Ramos (cell line): ENCODE results near the gene MS4A10.

ENCODE experiments used
- in situ Hi-C: fragments of 300-500 bp; cut with MboI; formaldehyde crosslinking; loops from one replicate; pipeline ENCODE4 v1.14.3; 2022; ENCODE audit warnings: low sequenced_read_pairs; ENCODE audit not compliant: unreplicated experiment

Gene MS4A10

DNA sequence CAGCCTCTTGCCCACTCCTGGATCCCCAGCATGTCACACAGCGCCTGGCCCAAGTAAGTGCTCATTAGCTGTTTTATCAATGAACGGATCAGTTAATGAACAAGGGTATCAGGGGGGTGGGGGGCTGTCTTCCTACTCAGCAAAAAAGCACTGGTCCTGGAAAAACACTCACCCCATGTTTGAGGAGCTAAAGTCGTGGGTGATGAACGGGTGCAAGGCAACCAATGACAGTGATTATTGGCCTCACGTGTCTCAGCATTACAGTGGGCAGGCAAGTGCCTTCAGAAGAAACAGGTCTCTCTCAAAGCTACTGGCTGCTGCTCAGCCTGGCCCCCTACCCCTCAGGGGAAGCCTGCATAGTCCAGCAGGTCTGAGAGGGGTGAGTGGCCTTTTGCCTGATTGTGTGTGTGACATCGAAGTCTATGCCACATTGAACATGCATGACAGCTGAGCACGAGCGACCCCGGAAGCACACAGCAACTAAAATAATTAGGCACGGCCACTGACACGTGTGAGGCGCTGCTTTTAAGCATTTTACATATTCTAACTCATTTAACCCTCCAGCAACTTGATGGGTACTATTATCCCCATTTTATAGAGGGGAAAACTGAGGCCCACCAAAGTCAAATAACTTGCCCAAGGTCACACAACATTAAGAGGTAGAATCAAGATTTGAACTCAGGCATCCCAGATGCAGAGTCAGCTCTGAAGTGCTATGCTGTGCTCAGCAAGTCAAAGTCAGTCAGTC, 2.6 kb upstream of the MS4A10 start:
- in situ Hi-C loops = no loop called here

DNA sequence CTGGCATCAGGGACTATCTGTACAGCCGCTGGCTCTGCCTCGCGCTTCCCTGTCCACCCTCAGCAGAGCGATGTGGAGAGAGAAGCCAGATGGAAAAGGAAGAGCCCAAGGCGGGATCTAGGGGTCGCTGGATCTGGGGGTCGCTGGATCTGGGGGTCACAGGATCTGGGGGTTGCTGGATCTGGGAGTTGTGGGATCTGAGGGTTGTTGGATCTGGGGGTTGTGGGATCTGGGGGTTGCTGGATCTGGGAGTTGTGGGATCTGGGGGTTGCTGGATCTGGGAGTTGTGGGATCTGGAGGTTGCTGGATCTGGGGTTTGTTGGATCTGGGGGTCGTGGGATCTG, 2.0 kb upstream of the MS4A10 start:
- in situ Hi-C loops = no loop called here

DNA sequence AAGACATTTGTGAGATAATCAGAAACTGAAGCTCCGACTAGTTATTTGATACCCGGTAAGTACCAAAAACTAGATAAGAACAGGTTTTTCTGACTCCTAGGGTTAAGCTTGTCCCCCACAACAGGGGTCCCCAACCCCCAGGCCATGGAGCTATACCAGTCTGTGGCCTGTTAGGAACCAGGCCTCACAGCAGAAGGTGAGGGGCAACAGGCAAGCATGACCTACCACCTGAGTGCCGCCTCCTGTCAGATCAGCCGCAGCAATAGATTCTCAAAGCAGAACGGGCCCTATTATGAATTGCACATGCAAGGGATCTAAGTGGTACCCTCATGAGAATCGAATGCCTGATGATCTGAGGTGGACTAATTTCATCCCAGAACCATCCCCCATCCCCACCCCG, 1.2 kb upstream of the MS4A10 start:
- in situ Hi-C loops = no loop called here

DNA sequence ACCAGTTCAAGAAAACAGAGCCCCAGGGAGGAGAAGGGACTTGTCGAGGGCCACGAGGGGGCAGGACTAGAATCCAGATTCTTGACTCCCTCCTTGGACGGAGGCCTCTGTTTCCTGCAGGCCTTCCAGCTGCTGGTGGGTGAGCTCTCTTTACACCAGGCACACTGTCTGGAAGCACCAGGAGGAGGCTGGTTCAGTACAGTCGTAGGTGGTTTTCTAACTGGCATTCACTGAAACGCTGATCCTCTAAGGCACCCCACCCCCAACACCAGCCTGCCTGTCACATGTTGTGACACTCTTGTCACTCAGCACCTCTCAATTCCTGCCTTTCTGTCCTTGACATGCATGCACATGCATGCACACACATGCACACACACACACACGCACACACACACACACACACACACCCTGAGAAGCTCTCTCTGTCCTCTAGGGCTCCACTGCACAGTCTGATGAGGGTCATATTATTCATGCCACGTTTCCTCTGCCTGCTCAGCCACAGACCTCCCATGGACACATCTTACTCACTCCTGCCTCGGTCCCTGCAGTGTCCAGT, 751 bp downstream of the MS4A10 start:
- in situ Hi-C loops = no loop called here

DNA sequence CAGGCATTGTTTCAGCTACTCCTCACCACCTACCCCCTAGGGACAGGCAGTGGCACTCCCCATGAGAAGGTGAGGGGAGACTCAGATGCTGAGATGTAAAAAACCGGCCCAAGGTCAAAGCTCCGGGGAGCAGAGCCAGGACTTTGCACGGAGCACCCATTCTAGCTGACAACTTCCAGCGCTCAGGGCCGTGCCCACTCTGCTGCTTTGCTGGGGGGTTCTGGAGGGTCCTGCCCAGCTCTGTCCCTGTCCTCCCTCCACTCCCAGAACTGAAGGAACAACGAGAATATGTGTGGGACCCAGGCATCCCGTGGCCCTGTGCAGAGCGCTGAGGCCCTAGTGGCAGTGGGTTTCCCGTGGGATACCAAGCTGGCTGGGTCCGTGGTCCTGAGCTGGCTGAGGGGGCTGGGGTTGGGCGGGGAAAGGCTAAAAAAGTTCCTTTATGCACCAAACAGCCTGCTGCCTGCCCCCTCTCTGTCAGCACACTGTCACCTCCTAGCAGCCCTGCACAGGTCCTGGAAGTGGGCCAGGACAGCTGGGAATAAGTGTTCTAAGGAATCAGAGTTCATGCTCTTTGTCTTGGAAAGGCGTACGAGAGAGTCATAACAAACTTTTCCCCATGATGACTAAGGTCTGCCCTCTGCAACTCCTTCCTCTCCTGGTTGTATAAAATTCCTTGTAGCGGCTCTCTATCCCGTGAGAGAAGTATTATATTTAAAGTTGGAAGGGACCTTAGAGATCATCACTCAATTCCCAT, 1.9 kb downstream of the MS4A10 start:
- in situ Hi-C loops = no loop called here

DNA sequence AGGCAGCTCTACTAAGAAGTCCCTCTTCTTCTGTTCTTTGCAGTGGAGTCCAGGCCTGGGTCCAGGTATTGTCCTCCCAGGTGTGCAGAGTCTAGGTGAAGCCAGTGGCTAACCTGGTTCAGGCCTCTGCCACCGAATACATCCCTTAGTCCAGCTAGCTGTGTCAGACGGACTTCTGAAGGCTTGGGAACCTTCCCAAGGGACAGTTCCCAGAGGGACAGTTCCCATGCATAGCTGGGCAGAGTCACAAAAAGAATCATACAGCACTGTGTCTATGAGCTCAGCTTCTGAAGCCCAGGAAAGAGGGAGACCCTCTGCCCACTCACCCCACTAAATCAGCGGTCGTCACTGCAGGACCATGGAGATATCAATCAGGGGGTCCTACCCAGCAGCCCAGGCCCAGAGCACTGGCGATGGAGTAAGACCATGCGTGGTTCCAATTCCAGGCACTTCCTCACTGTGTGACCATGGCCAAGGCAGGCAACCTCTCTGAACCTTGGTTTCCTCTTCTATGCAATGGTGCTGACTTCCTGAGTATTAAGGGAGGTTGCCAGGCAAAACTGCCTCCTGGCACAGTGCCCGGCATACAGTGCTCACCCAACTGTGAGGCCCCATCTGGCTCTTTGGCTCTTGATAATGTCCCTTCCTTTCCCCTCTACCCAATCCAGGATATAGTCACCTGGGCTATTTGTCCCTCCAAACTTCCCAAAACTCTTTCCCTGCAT, 3.4 kb downstream of the MS4A10 start:
- in situ Hi-C loops = no loop called here

DNA sequence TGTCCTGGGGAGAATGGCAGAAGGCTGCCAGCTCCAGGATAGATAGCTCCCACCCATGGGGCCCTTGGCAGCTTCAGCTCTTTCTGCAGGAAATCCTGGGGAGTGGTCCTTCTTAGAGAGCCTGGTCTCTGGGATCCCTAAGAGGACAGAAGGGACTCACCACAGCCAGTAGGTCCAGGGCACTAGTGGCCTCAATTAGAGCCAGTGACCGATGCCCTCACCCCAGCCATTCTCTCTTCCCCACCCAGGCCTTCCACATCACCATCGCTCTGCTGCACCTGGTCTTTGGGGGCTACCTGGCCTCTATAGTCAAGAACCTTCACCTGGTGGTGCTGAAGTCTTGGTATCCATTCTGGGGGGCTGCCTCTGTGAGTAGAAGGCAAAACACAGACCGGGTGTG, 5.6 kb downstream of the MS4A10 start:
- in situ Hi-C loops = no loop called here

DNA sequence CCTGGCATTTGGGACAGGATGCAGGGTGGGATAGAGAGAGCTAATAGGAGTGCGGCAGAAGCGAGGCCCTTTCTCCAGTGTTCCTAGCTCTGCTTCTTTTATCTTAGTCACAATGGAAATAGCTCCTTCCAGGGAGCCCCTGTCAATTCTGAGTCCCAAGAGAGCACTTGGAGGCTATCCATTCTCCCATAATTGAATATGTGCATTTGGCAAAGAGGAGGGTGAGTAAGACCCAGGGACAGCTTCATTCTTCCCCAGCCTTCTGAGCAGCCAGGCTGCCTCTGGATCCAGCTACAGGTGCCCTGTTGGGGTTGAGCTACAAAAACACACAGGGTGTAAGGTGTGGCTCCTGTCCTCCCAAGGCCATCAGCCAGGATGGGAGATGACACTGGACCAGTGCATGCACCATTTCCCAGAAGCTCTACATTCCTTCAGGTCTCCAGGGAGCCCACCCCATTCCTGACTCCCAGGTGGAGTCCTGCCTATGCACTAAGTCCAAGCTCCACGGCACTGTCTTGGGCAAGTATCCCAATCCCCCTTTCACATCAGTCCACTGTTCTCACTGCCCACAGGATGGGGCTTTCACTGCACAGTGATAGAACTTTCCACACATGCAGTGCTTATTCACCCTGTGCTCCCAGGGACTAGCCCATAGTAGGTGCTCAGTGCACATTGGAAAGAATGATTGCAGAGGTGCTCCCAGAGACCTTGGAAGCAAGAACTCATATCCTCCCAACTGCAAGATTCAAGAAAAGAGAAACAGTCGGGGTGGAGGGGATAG, 6.2 kb downstream of the MS4A10 start:
- in situ Hi-C loops = no loop called here

DNA sequence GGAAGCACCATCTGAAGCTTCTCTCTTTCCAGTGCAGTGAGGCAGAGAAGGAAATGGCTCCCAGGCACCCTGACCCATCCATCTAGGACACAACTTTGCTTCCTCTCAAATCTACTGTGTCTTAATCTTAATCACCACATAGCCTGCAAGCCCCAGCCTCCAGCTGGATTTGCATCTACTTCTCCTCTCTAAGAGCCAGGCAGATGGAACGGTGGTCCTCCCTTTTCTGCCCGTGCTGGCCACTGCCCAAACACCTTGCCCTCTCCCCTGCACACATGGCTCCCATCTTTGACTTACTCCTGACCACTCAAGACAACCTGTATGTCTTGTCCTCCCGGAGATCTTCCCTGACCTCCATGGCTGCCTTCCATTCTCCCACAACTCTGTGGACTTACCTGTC, 7.4 kb downstream of the MS4A10 start:
- in situ Hi-C loops = no loop called here

DNA sequence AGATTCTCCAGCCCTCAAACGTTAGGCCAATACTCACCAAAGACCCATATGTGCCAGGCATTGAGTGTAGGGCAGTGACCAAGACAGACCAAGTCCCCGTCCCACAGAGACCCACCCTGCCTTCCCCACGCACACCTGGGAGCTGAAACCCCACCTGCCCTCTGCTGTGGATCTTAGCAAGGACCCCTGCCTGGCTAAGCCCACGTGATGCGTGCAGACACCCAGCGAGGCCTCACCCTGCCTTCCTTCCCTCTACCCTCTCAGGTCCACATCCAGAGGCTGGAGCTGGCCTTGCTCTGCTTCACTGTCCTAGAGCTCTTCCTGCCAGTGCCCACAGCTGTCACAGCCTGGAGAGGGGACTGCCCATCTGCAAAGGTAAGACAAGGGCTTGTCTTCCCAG, 10.2 kb downstream of the MS4A10 start:
- in situ Hi-C loops = no loop called here

DNA sequence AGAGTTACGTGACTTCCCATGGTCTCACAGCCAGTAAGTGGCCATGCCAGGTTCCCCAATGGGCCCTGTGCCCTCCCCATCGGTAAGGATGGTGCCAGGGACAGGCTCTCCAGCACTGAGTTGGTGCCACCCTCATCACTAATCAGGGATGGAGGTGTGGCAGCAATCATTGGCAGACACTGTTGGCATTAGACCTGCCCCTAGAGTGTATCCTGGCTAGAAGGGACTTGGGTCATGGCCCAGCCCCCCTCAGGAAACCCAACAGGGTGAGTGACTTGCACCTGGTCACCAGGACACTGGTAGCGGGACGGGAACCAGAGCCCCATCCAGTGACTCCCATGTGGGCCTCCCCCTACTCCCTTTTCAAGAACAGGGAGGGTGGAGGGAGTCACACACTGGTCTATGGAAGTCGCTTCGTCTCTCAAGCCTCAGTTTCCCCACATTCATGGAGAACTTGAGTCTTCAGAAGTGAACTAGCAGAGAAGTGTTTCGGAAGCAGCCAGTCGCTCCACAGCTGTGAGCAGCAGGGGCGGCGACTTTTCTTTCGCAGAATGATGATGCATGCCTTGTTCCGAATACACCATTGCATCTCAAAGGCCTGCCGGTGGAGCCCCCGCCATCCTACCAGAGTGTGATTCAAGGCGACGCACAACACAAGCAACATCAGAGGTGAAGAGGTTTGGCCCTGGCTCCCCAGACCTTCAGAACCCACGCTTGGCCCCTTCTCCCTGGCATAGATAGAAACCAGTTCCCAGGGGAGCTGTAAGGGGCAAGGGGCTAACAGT, 12.9 kb downstream of the MS4A10 start:
- in situ Hi-C loops = no loop called here

DNA sequence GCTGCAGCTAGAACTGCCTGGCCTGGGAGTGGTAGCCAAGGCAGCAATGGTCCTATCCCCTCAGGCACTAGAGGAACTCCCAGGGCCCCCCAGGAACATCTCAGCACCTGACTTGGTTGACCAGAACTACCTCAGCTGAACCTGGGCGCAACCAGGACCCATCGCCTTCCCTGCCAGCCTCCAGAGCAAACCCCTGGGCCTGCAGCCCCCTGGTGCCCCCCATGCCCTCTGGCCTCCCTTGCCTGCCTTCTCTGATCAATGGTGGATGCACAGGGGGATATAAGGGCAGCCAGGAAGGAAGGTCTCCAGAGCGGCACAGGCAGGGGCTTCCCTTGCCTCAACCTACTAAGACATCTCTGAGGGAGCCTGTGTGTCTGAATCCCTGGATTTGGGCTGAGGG, 13.5 kb downstream of the MS4A10 start:
- in situ Hi-C loops = no loop called here

DNA sequence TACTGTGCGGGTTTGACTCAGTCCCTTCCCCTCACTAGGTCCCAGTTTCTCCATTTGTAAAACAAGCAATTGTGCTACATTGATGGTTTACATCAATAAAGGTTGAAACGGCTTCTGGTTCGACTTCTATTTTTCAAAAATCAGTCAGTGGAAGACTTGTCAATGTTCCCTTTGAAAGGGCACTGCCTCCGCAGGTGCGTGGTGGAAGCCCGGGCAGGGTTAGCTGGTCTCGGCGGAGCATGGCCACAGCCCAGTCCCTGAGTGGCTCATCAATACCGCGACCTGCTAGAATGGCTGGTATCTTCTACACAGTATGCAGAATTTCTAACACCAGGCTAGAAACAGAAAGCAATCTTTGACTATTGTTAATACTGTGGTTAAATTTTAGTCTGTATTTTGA, 16.1 kb downstream of the MS4A10 start:
- in situ Hi-C loops = no loop called here

DNA sequence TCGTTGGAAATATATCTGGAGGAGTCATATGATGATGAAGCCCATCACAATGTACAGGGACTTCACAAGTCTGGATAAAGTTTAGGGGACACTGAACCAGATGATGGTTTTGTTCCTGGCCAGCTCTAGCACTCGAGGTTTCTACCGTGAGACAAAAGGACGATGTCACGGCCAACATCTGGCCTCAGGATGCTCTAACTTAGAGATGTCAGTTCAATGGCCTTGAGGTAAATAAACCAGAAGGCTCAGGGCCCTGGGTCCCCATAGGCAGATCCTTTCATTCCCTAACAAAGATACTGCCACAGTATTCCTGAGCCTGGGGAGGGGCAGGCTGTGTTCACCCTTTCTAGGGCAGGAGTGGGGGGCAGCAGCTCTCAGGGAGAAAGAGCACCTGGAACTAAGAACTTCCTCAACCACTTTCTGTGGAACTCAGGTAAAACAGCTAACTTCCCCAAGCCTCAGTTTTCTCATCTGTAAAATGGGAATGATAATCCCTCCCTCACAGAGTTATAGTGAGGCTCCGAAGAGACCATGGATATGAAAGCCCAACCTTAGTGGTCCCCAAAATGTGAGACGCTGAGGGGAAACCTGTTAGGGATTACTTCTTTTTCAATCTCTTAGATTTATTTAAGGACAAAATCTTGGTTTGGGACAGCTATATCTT, 18.3 kb downstream of the MS4A10 start:
- in situ Hi-C loops = no loop called here

DNA sequence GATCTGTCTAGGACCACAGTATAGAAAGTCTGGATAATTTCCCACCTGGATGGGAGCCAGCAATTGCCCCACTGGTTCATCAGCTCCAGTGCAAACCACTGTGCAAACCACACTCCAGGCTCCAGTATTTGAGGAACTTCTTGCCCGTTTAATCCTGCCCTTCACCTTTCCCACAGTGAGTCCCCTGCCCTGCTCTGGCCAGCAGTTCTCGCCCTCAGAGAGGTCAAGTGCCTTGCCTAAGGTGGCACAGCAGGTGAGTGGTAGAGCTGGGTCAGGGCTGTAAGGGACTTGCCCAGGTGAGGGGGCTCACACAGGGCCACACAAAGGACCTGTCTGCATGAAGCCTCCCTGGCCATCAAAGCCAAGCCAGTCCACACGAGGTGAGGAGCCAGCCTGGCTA, 24.1 kb downstream of the MS4A10 start:
- in situ Hi-C loops = no loop called here

DNA sequence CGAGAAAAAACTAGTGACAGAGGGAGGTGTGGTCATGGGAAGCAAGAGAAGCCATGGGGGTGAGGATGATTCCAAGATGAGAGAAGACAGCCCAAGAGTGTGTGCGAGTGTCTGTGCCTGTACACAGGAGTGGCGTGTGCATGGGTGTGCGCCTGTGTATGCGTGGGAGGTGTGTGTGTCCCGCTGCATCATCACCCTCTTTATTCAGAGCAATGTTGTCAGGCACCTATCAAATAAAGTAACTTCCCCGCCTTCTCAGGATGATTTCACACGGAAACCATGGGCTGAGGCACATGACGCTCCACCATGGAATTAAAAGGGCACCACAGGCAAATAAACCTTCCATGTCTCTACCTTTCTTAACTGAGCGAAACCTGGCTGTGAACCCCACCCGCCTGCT, 24.6 kb downstream of the MS4A10 start:
- in situ Hi-C loops = no loop called here

DNA sequence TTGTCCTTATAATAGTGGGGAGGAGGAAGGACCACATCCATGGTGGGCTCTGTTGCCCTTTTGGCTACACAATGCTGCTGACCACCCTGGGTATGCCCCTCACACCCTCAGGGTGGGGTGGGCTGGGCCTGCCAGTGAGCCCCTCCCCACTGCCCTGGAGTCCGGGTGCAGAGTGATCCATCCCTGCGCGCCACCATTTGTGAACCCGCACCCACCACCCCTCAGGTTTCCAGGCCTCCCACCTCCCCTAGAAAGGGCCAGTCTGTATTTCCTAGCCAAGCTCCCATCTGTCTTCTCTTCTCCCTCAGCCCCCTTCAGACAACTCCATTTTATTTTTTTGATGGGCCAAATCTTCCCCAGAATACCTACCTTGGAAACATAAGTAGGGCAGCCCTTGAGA, 25.0 kb downstream of the MS4A10 start:
- in situ Hi-C loops = no loop called here

DNA sequence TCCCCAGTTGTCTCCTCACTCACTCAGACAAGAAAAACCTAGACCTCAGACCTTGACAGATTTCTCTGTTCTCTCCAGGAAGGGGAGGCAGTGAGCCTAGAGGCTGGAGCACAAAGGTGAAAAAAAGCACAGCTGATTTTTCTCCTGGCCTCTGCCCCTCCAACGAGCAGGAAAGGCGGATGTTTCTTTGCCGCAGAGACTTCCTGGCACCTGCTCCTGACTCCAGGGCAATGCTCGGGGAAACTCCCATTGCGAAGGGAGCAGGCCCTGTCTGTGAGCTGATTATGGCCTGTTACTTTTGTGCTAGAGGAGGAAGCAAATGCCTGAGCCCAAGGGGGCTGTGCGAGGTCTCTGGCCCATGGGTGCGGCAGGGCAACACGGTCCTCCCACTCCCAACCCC, 25.4 kb downstream of the MS4A10 start:
- in situ Hi-C loops = no loop called here

DNA sequence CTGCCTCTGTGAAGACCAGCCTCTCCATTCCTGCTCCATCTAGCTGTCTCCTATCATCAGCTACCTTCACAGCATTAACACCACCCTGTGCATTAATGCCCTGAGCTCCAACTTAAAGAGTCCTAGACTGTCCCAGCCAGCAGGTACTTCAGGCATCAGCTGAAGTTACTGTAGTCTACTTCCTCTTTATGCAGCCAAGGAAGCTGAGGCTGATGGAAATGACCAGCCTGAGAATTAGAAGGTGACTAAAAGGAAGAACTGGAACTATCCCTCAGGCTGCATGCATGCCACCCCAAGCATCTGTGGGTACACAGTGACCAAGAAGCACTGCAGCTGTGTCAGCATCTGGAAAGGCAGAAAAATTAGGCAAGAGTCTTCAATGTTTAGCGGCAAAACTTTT, 28.2 kb downstream of the MS4A10 start:
- in situ Hi-C loops = no loop called here
